Tibial nerve (tissue), 4 donors: ENCODE measurements around the gene KCNQ1. TPM values are rescaled to one million over a fixed set of nuclear protein-coding genes. Genes with fewer than 3 reads are reported as not detected.

Source experiments
- DNase-seq, 2 donors: peaks; one replicate each; pipeline ENCODE4 v3.0.0-alpha.2; 2019; ENCODE audit warnings: low spot score in 2 of 2
- H3K27ac ChIP-seq, 4 donors: fragments of 200-600 bp; sonication (generic) in 3 of 4; one replicate each; pipeline ENCODE4 v1.5.1; 2017 to 2019; ENCODE audit warnings: mild to moderate bottlenecking in 1 of 4
- H3K27me3 ChIP-seq, 2 donors: fragments of 200-600 bp; sonication (generic) in 1 of 2; one replicate each; pipeline versions ENCODE4 v1.5.1 to v1.6.0; 2017 to 2019
- H3K36me3 ChIP-seq, 3 donors: fragments of 200-600 bp; sonication (generic); one replicate each; pipeline ENCODE4 v1.5.1; 2018 to 2019
- H3K4me1 ChIP-seq, 4 donors: fragments of 200-600 bp; sonication (generic) in 3 of 4; one replicate each; pipeline ENCODE4 v1.5.1; 2017 to 2019
- H3K4me3 ChIP-seq, 4 donors: fragments of 200-600 bp; sonication (generic) in 3 of 4; one replicate each; pipeline ENCODE4 v1.5.1; 2017 to 2019; ENCODE audit warnings: mild to moderate bottlenecking in 1 of 4, moderate library complexity in 1 of 4
- H3K9me3 ChIP-seq, 4 donors: fragments of 200-600 bp; sonication (generic) in 3 of 4; one replicate each; pipeline ENCODE4 v1.5.1; 2017 to 2019
- EP300 ChIP-seq, 2 donors: sonication (generic); formaldehyde crosslinking; IDR thresholded peaks; one replicate each; pipeline ENCODE4 v1.6.1; 2017; ENCODE audit warnings: antibody characterized with exemption in 2 of 2, mild to moderate bottlenecking in 1 of 2
- POLR2A ChIP-seq, 2 donors: fragments of 450-650 bp; IDR thresholded peaks; one replicate each; pipeline ENCODE4 v1.6.1; 2017; ENCODE audit warnings: antibody characterized with exemption in 2 of 2, mild to moderate bottlenecking in 2 of 2, moderate library complexity in 2 of 2
- WGBS, 2 donors: methylation state at CpG; one replicate each; pipeline ENCODE4 v1.1.5; 2018; 5-methylcytosine and 5-hydroxymethylcytosine counted together
- total RNA-seq, 4 donors: library from RNA; depleted of rRNA; stranded (reverse); fragments of >200 nt; gene quantifications; one replicate each; pipeline ENCODE4 v1.1.0, GENCODE V29; 2016
- TF ChIP-seq, protein P1 (sequence below), 5 experiments: fragments of 200-600 bp in 3 of 5; fragments of 450-650 bp in 2 of 5; sonication (generic) in 3 of 5; IDR thresholded peaks; one replicate each; pipeline ENCODE4 v1.5.1; 2016 to 2019; ENCODE audit warnings: antibody characterized with exemption in 5 of 5, mild to moderate bottlenecking in 3 of 5, moderate library complexity in 2 of 5

The KCNQ1 gene
- total RNA-seq, 4 donors from 2014 or later = 3.5 to 11.4 (median 7.5) TPM

- no peak for TF ChIP-seq POLR2A (IDR thresholded peaks at IDR 0.05)
- TF ChIP-seq, protein P1, sequence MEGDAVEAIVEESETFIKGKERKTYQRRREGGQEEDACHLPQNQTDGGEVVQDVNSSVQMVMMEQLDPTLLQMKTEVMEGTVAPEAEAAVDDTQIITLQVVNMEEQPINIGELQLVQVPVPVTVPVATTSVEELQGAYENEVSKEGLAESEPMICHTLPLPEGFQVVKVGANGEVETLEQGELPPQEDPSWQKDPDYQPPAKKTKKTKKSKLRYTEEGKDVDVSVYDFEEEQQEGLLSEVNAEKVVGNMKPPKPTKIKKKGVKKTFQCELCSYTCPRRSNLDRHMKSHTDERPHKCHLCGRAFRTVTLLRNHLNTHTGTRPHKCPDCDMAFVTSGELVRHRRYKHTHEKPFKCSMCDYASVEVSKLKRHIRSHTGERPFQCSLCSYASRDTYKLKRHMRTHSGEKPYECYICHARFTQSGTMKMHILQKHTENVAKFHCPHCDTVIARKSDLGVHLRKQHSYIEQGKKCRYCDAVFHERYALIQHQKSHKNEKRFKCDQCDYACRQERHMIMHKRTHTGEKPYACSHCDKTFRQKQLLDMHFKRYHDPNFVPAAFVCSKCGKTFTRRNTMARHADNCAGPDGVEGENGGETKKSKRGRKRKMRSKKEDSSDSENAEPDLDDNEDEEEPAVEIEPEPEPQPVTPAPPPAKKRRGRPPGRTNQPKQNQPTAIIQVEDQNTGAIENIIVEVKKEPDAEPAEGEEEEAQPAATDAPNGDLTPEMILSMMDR (IDR thresholded peaks at IDR 0.05) = no peak
- no peak for TF ChIP-seq EP300 (IDR thresholded peaks at IDR 0.05)
These were observed 2.6 kb downstream of the KCNQ1 start for GRCh38 chr11:2447253-2447950.

GRCh38 chr11:2447951-2448650 is 3.3 kb downstream of the KCNQ1 start:
- Histone ChIP-seq H3K4me1 (peaks cover 0 to 19% (median 8%) of the 10 kb centered on the region in 4 donors), H3K36me3 (no peaks in the 10 kb centered on the region), H3K27ac (no peak overlapping the region), H3K9me3 (peaks cover 0 to 2% (median 0%) of the 10 kb centered on the region in 4 donors), H3K27me3 (peaks cover 0 to 52% of the 10 kb centered on the region in 2 donors), H3K4me3 (no peak overlapping the region)
- TF ChIP-seq POLR2A (IDR thresholded peaks at IDR 0.05) (no peak), EP300 (IDR thresholded peaks at IDR 0.05) (no peak)
- TF ChIP-seq, protein P1 (IDR thresholded peaks at IDR 0.05) = no peak
- 74 to 82% methylated on average over 10 of the region's 10 CpGs for WGBS, 2 donors
- DNase-seq = no peak

More at GRCh38 chr11:2447253-2447950, 2.6 kb downstream of the KCNQ1 start:
- Histone ChIP-seq H3K4me1 (peaks cover 0 to 19% (median 8%) of the 10 kb centered on the region in 4 donors), H3K36me3 (no peaks in the 10 kb centered on the region), H3K27ac (peak overlapping the region in 1 of 4 donors; percentile 19), H3K4me3 (peak overlapping the region in 1 of 4 donors; percentile 49), H3K27me3 (peaks cover 0 to 53% of the 10 kb centered on the region in 2 donors), H3K9me3 (peaks cover 0 to 9% (median 0%) of the 10 kb centered on the region in 4 donors)
- WGBS, 2 donors = 73 to 74% methylated on average over 9 to 12 of the region's 12 CpGs
- no peak for DNase-seq

GRCh38 chr11:2448661-2449547 is 4.1 kb downstream of the KCNQ1 start:
- no peaks in the 10 kb centered on the region for H3K36me3 ChIP-seq
- DNase-seq = no peak
- H3K4me3 ChIP-seq = no peak overlapping the region
- TF ChIP-seq, protein P1 (IDR thresholded peaks at IDR 0.05) = no peak
- TF ChIP-seq EP300 (IDR thresholded peaks at IDR 0.05) (no peak), POLR2A (IDR thresholded peaks at IDR 0.05) (no peak)
- H3K4me1 ChIP-seq = peaks cover 0 to 19% (median 7%) of the 10 kb centered on the region in 4 donors
- H3K9me3 ChIP-seq = peaks cover 0 to 4% (median 0%) of the 10 kb centered on the region in 4 donors
- H3K27ac ChIP-seq = no peak overlapping the region
- 85 to 90% methylated on average over 16 to 21 of the region's 21 CpGs for WGBS, 2 donors
- H3K27me3 ChIP-seq = peaks cover 0 to 44% of the 10 kb centered on the region in 2 donors

DNA sequence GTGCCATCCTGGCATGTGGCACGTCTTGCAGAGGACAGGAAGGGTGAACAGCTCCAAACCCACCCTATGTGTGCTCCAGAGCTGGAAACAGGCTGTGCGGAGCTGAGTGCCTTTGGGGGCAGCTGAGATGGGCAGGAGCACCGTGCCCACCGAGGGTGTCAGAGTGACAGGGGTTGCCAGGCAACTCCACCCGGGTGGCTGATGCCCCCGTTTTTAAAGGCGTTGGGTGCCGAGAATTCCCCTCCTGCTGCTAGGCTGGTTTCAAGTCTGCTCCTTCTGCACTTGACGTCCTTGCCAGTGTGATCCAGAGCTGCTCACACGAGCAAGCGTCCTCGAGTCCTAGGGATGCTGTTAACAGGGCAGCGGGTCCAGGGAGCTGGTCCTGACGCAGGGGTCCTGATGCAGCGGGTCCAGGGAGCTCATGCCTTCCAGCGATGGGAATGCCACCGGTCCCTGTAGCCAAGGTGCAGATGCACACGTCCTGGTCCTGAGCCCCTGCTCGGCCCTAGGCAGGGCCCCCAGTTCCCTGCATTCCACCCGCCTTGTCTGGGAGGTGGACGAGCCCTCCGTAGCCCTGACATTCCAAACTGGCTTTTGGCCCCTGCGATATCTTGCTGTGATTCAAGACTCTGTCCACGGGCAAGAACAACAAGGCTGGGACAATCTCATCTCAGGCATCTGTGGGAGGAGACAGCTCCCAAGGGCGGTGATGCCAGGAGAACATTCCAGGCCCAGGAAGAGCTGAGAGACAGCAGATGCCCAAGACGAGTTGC is 4.9 kb downstream of the KCNQ1 start:
- Histone ChIP-seq H3K4me1 (peaks cover 0 to 19% (median 4%) of the 10 kb centered on the region in 4 donors), H3K27ac (no peak overlapping the region), H3K27me3 (peaks cover 0 to 38% of the 10 kb centered on the region in 2 donors), H3K4me3 (no peak overlapping the region), H3K9me3 (peaks cover 0 to 4% (median 0%) of the 10 kb centered on the region in 4 donors), H3K36me3 (no peaks in the 10 kb centered on the region)
- no peak for DNase-seq
- TF ChIP-seq, protein P1 (IDR thresholded peaks at IDR 0.05) = no peak
- TF ChIP-seq POLR2A (IDR thresholded peaks at IDR 0.05) (no peak), EP300 (IDR thresholded peaks at IDR 0.05) (no peak)
- 81 to 83% methylated on average over 17 to 24 of the region's 26 CpGs for WGBS, 2 donors
